ENCODE data around the gene PLCB4. TPM values are rescaled to one million over a fixed set of nuclear protein-coding genes. Genes with fewer than 3 reads are reported as not detected.

The PLCB4 gene
- total RNA-seq, 1 donor from 2014 or later = 6.6 TPM

GRCh38 chr20:9215539-9215938 is 146.7 kb downstream of the PLCB4 start:
- H3K27me3 ChIP-seq (ENCODE audit: low read depth) = no peaks in the 10 kb centered on the region
- ATAC-seq (no peak), DNase-seq (no peak)
- no peak overlapping the region for H3K4me3 ChIP-seq
- H3K27ac ChIP-seq = no peak overlapping the region
- no peaks in the 10 kb centered on the region for H3K36me3 ChIP-seq
- peak; percentile 11 for TF ChIP-seq CTCF (IDR thresholded peaks at IDR 0.05)
- intact Hi-C loops (cut with DNase I) = no loop called here
- H3K9me3 ChIP-seq = no peaks in the 10 kb centered on the region
- H3K4me1 ChIP-seq = no peaks in the 10 kb centered on the region

- intact Hi-C loops (cut with DNase I) = no loop called here
- Histone ChIP-seq H3K27ac (no peak overlapping the region), H3K27me3 (ENCODE audit: low read depth) (no peaks in the 10 kb centered on the region)
Measured at GRCh38 chr20:9218531-9218961, 149.7 kb downstream of the PLCB4 start.

GRCh38 chr20:9220874-9221547 is 152.1 kb downstream of the PLCB4 start:
- intact Hi-C loops (cut with DNase I) = no loop called here
- Histone ChIP-seq H3K27me3 (ENCODE audit: low read depth) (no peaks in the 10 kb centered on the region), H3K4me3 (no peak overlapping the region), H3K36me3 (no peaks in the 10 kb centered on the region), H3K4me1 (peaks cover 6% of the 10 kb centered on the region), H3K27ac (no peak overlapping the region), H3K9me3 (no peaks in the 10 kb centered on the region)
- no peak for TF ChIP-seq CTCF (IDR thresholded peaks at IDR 0.05)
- DNase-seq = no peak
- ATAC-seq = no peak

More at GRCh38 chr20:9218531-9218961, 149.7 kb downstream of the PLCB4 start:
- TF ChIP-seq CTCF (IDR thresholded peaks at IDR 0.05) = no peak
- Histone ChIP-seq H3K9me3 (no peaks in the 10 kb centered on the region), H3K4me3 (no peak overlapping the region), H3K4me1 (no peaks in the 10 kb centered on the region), H3K36me3 (no peaks in the 10 kb centered on the region)
- no peak for DNase-seq
- ATAC-seq = peak in 1 of 2 donors; percentile 29

- intact Hi-C loops (cut with DNase I) = no loop called here
Measured at GRCh38 chr20:9223296-9223695, 154.4 kb downstream of the PLCB4 start.

GRCh38 chr20:9225879-9226278 is 157.0 kb downstream of the PLCB4 start:
- H3K27me3 ChIP-seq (ENCODE audit: low read depth) = no peaks in the 10 kb centered on the region
- intact Hi-C loops (cut with DNase I) = no loop called here
- H3K4me3 ChIP-seq = no peak overlapping the region
- ATAC-seq = no peak
- no peaks in the 10 kb centered on the region for H3K36me3 ChIP-seq
- no peaks in the 10 kb centered on the region for H3K9me3 ChIP-seq
- H3K27ac ChIP-seq = no peak overlapping the region
- peaks cover 11% of the 10 kb centered on the region for H3K4me1 ChIP-seq
- no peak for TF ChIP-seq CTCF (IDR thresholded peaks at IDR 0.05)
- DNase-seq = no peak

More at GRCh38 chr20:9223296-9223695, 154.4 kb downstream of the PLCB4 start:
- Histone ChIP-seq H3K4me1 (peaks cover 11% of the 10 kb centered on the region), H3K27me3 (ENCODE audit: low read depth) (no peaks in the 10 kb centered on the region), H3K36me3 (no peaks in the 10 kb centered on the region), H3K4me3 (no peak overlapping the region), H3K9me3 (no peaks in the 10 kb centered on the region), H3K27ac (no peak overlapping the region)
- DNase-seq (no peak), ATAC-seq (no peak)
- no peak for TF ChIP-seq CTCF (IDR thresholded peaks at IDR 0.05)

Data from lower lobe of right lung (tissue), 2 donors.